IMR-90 (cell line): ENCODE results near the gene BHLHA15. TPM values are rescaled to one million over a fixed set of nuclear protein-coding genes. Genes with fewer than 3 reads are reported as not detected.

Experiments
- ATAC-seq: fragments of 200-7000 bp; cut with Tn5 transposase; 2 replicates; pipeline ENCODE4 v1.9.1; 2020; ENCODE audit warnings: low read depth, mild to moderate bottlenecking, moderate library complexity
- BruUV-seq: library from RNA; stranded (reverse); fragments of 400-500 nt; replicated peaks from 2 replicates; lab custom pipeline; 2021; lab: Mats Ljungman, UMichigan
- CTCF ChIA-PET: fragments of 300-600 bp; formaldehyde crosslinking; extraction: SDS; loops from one replicate; lab custom pipeline; 2021; ENCODE audit warnings: antibody characterized with exemption; lab: Yijun Ruan, JAX
- POLR2A ChIA-PET: fragments of 300-600 bp; sonication (Branson Sonifier 250); formaldehyde crosslinking; loops from one replicate; lab custom pipeline; 2022; ENCODE audit warnings: antibody characterized with exemption; ENCODE audit not compliant: unreplicated experiment; lab: Charles Lee
- DNase-seq: peaks from one replicate; pipeline ENCODE4 v3.0.0; 2013
- H2AFZ ChIP-seq: replicated peaks from 2 replicates; pipeline ENCODE3; 2013; ENCODE audit warnings: low read length, mild to moderate bottlenecking; ENCODE audit not compliant: poor library complexity
- H2AK5ac ChIP-seq: 2 replicates; pipeline ENCODE4 v1.6.1; 2013; ENCODE audit warnings: low read depth, low read length, inconsistent platforms
- H2AK9ac ChIP-seq: replicated peaks from 2 replicates; pipeline ENCODE3; 2013; ENCODE audit warnings: mild to moderate bottlenecking, low read depth, low read length, moderate library complexity; ENCODE audit not compliant: poor library complexity
- H2BK120ac ChIP-seq: 2 replicates; pipeline ENCODE4 v1.6.1; 2013; ENCODE audit warnings: low read depth, low read length, inconsistent platforms
- H2BK15ac ChIP-seq: 3 replicates; pipeline ENCODE4 v1.6.1; 2013; ENCODE audit warnings: low read depth, low read length, inconsistent platforms
- H2BK20ac ChIP-seq: 2 replicates; pipeline ENCODE4 v1.6.1; 2013; ENCODE audit warnings: low read depth, mild to moderate bottlenecking, inconsistent platforms, low read length, moderate library complexity
- H2BK5ac ChIP-seq: 2 replicates; pipeline ENCODE4 v1.6.1; 2013; ENCODE audit warnings: mild to moderate bottlenecking, low read depth, low read length, inconsistent platforms; ENCODE audit not compliant: poor library complexity, severe bottlenecking
- H3K14ac ChIP-seq: replicated peaks from 2 replicates; pipeline ENCODE4 v1.6.1; 2013; ENCODE audit warnings: low read depth, low read length, inconsistent platforms
- H3K18ac ChIP-seq: 2 replicates; pipeline ENCODE4 v1.6.1; 2013; ENCODE audit warnings: low read depth, low read length, control low read depth
- H3K23ac ChIP-seq: 2 replicates; pipeline ENCODE4 v1.6.1; 2013; ENCODE audit warnings: low read depth, low read length, inconsistent platforms
- H3K27ac ChIP-seq: 2 replicates; pipeline ENCODE4 v1.5.1; 2013; ENCODE audit warnings: mild to moderate bottlenecking, control low read depth, low read length; ENCODE audit not compliant: insufficient read depth
- H3K27me3 ChIP-seq: 2 replicates; pipeline ENCODE4 v1.6.1; 2013; ENCODE audit warnings: low read length; ENCODE audit not compliant: control insufficient read depth, insufficient read depth
- H3K36me3 ChIP-seq: 2 replicates; pipeline ENCODE4 v1.6.1; 2013; ENCODE audit warnings: low read length, mixed read lengths; ENCODE audit not compliant: control insufficient read depth, insufficient read depth
- H3K4ac ChIP-seq: 2 replicates; pipeline ENCODE4 v1.6.1; 2013; ENCODE audit warnings: low read depth, low read length, inconsistent platforms
- H3K4me1 ChIP-seq: 2 replicates; pipeline ENCODE4 v1.6.1; 2013; ENCODE audit warnings: low read length, mixed read lengths; ENCODE audit not compliant: control insufficient read depth, insufficient read depth
- H3K4me2 ChIP-seq: 2 replicates; pipeline ENCODE4 v1.6.1; 2013; ENCODE audit warnings: low read depth, mild to moderate bottlenecking, control low read depth, low read length, moderate library complexity
- H3K4me3 ChIP-seq: 2 replicates; pipeline ENCODE4 v1.5.1; 2013; ENCODE audit warnings: low read depth, mild to moderate bottlenecking, control low read depth, low read length, moderate library complexity; ENCODE audit not compliant: insufficient read depth
- H3K56ac ChIP-seq: 2 replicates; pipeline ENCODE4 v1.6.1; 2013; ENCODE audit warnings: low read length, inconsistent platforms; ENCODE audit not compliant: insufficient read depth; ENCODE audit errors: extremely low read depth
- H3K79me1 ChIP-seq, 2 experiments: 2 replicates each; pipeline ENCODE4 v1.6.1; 2013; ENCODE audit warnings: low read length in 2 of 2, inconsistent platforms in 1 of 2, low read depth in 1 of 2
- H3K9ac ChIP-seq: 2 replicates; pipeline ENCODE4 v1.6.1; 2013; ENCODE audit warnings: low read depth, low read length, control low read depth
- H3K9me1 ChIP-seq: 2 replicates; pipeline ENCODE4 v1.6.1; 2013; ENCODE audit warnings: low read length, inconsistent platforms; ENCODE audit not compliant: insufficient read depth
- H3K9me3 ChIP-seq: 2 replicates; pipeline ENCODE4 v1.6.1; 2013; ENCODE audit warnings: low read length; ENCODE audit not compliant: control insufficient read depth, insufficient read depth
- H4K20me1 ChIP-seq: 2 replicates; pipeline ENCODE4 v1.6.1; 2013; ENCODE audit warnings: low read length, inconsistent platforms; ENCODE audit not compliant: insufficient read depth
- H4K5ac ChIP-seq: 2 replicates; pipeline ENCODE4 v1.6.1; 2013; ENCODE audit warnings: mild to moderate bottlenecking, low read depth, low read length, control low read depth
- H4K8ac ChIP-seq, 2 experiments: 2 replicates each; pipeline ENCODE4 v1.6.1; 2013; ENCODE audit warnings: low read depth in 2 of 2, low read length in 2 of 2, control low read depth in 1 of 2, inconsistent platforms in 1 of 2
- H4K91ac ChIP-seq: 2 replicates; pipeline ENCODE4 v1.6.1; 2013; ENCODE audit warnings: low read depth, low read length, inconsistent platforms; ENCODE audit not compliant: insufficient read depth
- BHLHE40 ChIP-seq: fragments of 150-350 bp; IDR thresholded peaks from 2 replicates; pipeline ENCODE4 v1.6.1; 2016; ENCODE audit warnings: mild to moderate bottlenecking, low read depth, low read length
- CEBPB ChIP-seq: IDR thresholded peaks from 2 replicates; pipeline ENCODE4 v1.6.1; 2012; ENCODE audit warnings: low read depth, low read length, improper control_type of control experiment
- CTCF ChIP-seq: conservative IDR thresholded peaks from 2 replicates; pipeline ENCODE4 v1.5.1; 2012; ENCODE audit warnings: mild to moderate bottlenecking, low read depth, low read length, improper control_type of control experiment
- FOS ChIP-seq: fragments of 150-350 bp; IDR thresholded peaks from 2 replicates; pipeline ENCODE4 v1.6.1; 2016; ENCODE audit warnings: low read depth, low read length
- MAZ ChIP-seq: IDR thresholded peaks from 2 replicates; pipeline ENCODE4 v1.6.1; 2012; ENCODE audit warnings: low read depth, mild to moderate bottlenecking, low read length, improper control_type of control experiment, moderate library complexity, borderline replicate concordance
- POLR2A ChIP-seq: IDR thresholded peaks from 2 replicates; pipeline ENCODE4 v1.6.1; 2012; ENCODE audit warnings: mild to moderate bottlenecking, low read depth, low read length
- RAD21 ChIP-seq: IDR thresholded peaks from 2 replicates; pipeline ENCODE4 v1.6.1; 2012; ENCODE audit warnings: low read length, improper control_type of control experiment
- RCOR1 ChIP-seq: IDR thresholded peaks from 2 replicates; pipeline ENCODE4 v1.6.1; 2012; ENCODE audit warnings: mild to moderate bottlenecking, low read length, improper control_type of control experiment; ENCODE audit not compliant: insufficient replicate concordance
- SMC3 ChIP-seq: fragments of 150-350 bp; IDR thresholded peaks from 2 replicates; pipeline ENCODE4 v1.6.1; 2016; ENCODE audit warnings: low read depth, mild to moderate bottlenecking, antibody characterized with exemption, low read length, moderate library complexity
- WGBS, 2 experiments: methylation state at CpG; one replicate each; pipeline versions ENCODE4 v1.1.5 to v1.1.7; 2013; ENCODE audit warnings: missing lambda C conversion rate in 2 of 2; ENCODE audit not compliant: insufficient read length in 1 of 2; ENCODE audit errors: extremely low coverage in 2 of 2; 5-methylcytosine and 5-hydroxymethylcytosine counted together
- dilution Hi-C: fragments of 300-500 bp; cut with HindIII; formaldehyde crosslinking; loops from one replicate; pipeline ENCODE4 v1.14.3; 2018; ENCODE audit warnings: low sequenced_read_pairs; ENCODE audit not compliant: unreplicated experiment
- in situ Hi-C: fragments of 300-500 bp; cut with MboI; formaldehyde crosslinking; loops from 3 replicates; pipeline ENCODE4 v1.14.3; 2019; ENCODE audit warnings: low sequenced_read_pairs, inconsistent platforms, mixed read lengths
- intact Hi-C: fragments of 100-400 bp; cut with micrococcal nuclease; formaldehyde crosslinking; loops from 2 replicates; pipeline ENCODE4 v1.10.0; 2022
- polyA plus RNA-seq, 3 experiments: library from polyadenylated mRNA; depleted of rRNA; stranded (reverse); fragments of >200 nt; gene quantifications; 2 replicates each; pipeline ENCODE4 v1.2.3, GENCODE V29; 2012; ENCODE audit warnings: low replicate concordance in 1 of 3
- total RNA-seq: library from RNA; depleted of rRNA; stranded (reverse); fragments of >200 nt; gene quantifications from 2 replicates; pipeline ENCODE4 v1.2.3, GENCODE V29; 2012; rRNA removed

Gene BHLHA15
- total and polyA plus RNA-seq, 2 of the 4 experiments (the other 2 are of a cell fraction) = not detected

DNA sequence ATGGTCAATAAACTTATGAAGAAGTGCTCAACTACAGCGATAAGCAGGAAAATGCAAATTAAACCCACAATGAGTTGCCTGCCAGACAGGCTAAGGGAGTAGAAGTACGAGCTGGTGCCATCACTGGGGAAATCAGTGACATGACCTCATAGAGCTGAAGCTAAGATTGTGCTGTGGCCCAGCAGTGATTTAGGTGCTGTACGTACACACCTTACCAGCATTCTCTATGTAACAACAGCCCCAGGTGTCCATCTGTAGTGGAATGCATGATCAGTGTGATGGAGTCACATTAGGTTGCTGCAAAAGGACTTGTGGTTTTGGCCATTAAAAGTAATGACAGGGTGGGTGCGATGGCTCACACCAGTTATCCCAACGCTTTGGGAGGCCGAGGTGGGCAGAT, 46.5 kb downstream of the BHLHA15 start:
- no peak overlapping the region for H3K23ac ChIP-seq
- intact Hi-C loops (no loop called here), in situ Hi-C loops (no loop called here), dilution Hi-C loops (no loop called here)
- H3K79me1 ChIP-seq = peaks cover 19 to 37% of the 10 kb centered on the region in 2 experiments
- no peak overlapping the region for H4K8ac ChIP-seq
- no peak overlapping the region for H3K14ac ChIP-seq
- H4K91ac ChIP-seq = no peak overlapping the region
- H3K9me3 ChIP-seq = no peaks in the 10 kb centered on the region
- H2BK5ac ChIP-seq = no peak overlapping the region
- H3K9me1 ChIP-seq = no peaks in the 10 kb centered on the region
- CTCF ChIA-PET = interaction anchor here (0.7 kb wide), 1 partner anchor 236 kb away, joined by 4 read pairs; no protein-coding TSS in a partner anchor
- TF ChIP-seq CEBPB (no peak), MAZ (no peak), RAD21 (no peak), RCOR1 (no peak), CTCF (no peak), FOS (no peak), POLR2A (no peak), BHLHE40 (no peak), SMC3 (no peak)
- H3K4ac ChIP-seq = no peak overlapping the region
- no peak overlapping the region for H2AFZ ChIP-seq
- ATAC-seq = no peak
- no peak overlapping the region for H3K4me2 ChIP-seq
- no TSS peak for BruUV-seq
- H4K5ac ChIP-seq = no peak overlapping the region
- H3K4me3 ChIP-seq = no peak overlapping the region
- H2BK120ac ChIP-seq = no peak overlapping the region
- 80% methylated on average over 2 of the region's 6 CpGs; no CpG with 5 or more reads in 1 of the 2 experiments for WGBS, 2 experiments
- no peaks in the 10 kb centered on the region for H3K27me3 ChIP-seq
- H2AK5ac ChIP-seq = no peak overlapping the region
- H3K27ac ChIP-seq = no peak overlapping the region
- DNase-seq = no peak
- no peak overlapping the region for H2BK15ac ChIP-seq
- POLR2A ChIA-PET = no interaction called here
- H4K20me1 ChIP-seq = no peaks in the 10 kb centered on the region; the same call in 1 of the 2 replicates
- no peak overlapping the region for H2AK9ac ChIP-seq
- H3K4me1 ChIP-seq = peaks cover 4% of the 10 kb centered on the region
- no peak overlapping the region for H3K9ac ChIP-seq
- H3K36me3 ChIP-seq = peaks cover 15% of the 10 kb centered on the region
- H2BK20ac ChIP-seq = no peak overlapping the region
- no peak overlapping the region for H3K18ac ChIP-seq
- H3K56ac ChIP-seq = no peak overlapping the region

Other genes with a start within 250 kb of the BHLHA15 start
- gene OCM2, start 221.2 kb upstream of the BHLHA15 start, total RNA-seq = not detected in 2 replicates
- gene OCM2, start 221.2 kb upstream of the BHLHA15 start, polyA plus RNA-seq (2012; rRNA removed) = not detected in 2 replicates
- gene LMTK2, start 104.6 kb upstream of the BHLHA15 start, total RNA-seq = 5.0 and 5.3 TPM in 2 replicates
- gene LMTK2, start 104.6 kb upstream of the BHLHA15 start, polyA plus RNA-seq (2012; rRNA removed) = 4.2 and 4.4 TPM in 2 replicates
- 6.9 and 14.7 TPM in 2 replicates for gene TECPR1, start 40.8 kb downstream of the BHLHA15 start, total RNA-seq
- 10.6 and 11.5 TPM in 2 replicates for gene TECPR1, start 40.8 kb downstream of the BHLHA15 start, polyA plus RNA-seq (2012; rRNA removed)
- 24.7 and 30.6 TPM in 2 replicates for gene BRI3, start 70.2 kb downstream of the BHLHA15 start, total RNA-seq
- 68.3 and 91.3 TPM in 2 replicates for gene BRI3, start 70.2 kb downstream of the BHLHA15 start, polyA plus RNA-seq (2012; rRNA removed)
- gene BAIAP2L1, start 189.7 kb downstream of the BHLHA15 start, total RNA-seq = 2.2 TPM in 2 replicates
- gene BAIAP2L1, start 189.7 kb downstream of the BHLHA15 start, polyA plus RNA-seq (2012; rRNA removed) = 5.8 and 6.0 TPM in 2 replicates